Upper lobe of left lung (tissue), 4 donors: ENCODE results near the gene ZBTB12.

Experiments used
- EP300 ChIP-seq, 4 donors: sonication (generic); formaldehyde crosslinking; IDR thresholded peaks; one replicate each; pipeline ENCODE4 v1.5.1; 2017; ENCODE audit warnings: antibody characterized with exemption in 4 of 4, control low read depth in 2 of 4
- POLR2A ChIP-seq, 4 donors: fragments of 450-650 bp; IDR thresholded peaks; one replicate each; pipeline ENCODE4 v1.5.1; 2016 to 2017; ENCODE audit warnings: antibody characterized with exemption in 4 of 4, mild to moderate bottlenecking in 2 of 4
- POLR2AphosphoS5 ChIP-seq, 2 donors: sonication (generic); formaldehyde crosslinking; IDR thresholded peaks; one replicate each; pipeline ENCODE4 v1.5.1; 2017; ENCODE audit warnings: antibody characterized with exemption in 2 of 2
- TF ChIP-seq, protein P1 (sequence below), 6 experiments: fragments of 450-650 bp in 4 of 6; fragments of 200-600 bp in 2 of 6; sonication (generic) in 2 of 6; IDR thresholded peaks; one replicate each; pipeline ENCODE4 v1.5.1; 2016 to 2019; ENCODE audit warnings: antibody characterized with exemption in 6 of 6

DNA sequence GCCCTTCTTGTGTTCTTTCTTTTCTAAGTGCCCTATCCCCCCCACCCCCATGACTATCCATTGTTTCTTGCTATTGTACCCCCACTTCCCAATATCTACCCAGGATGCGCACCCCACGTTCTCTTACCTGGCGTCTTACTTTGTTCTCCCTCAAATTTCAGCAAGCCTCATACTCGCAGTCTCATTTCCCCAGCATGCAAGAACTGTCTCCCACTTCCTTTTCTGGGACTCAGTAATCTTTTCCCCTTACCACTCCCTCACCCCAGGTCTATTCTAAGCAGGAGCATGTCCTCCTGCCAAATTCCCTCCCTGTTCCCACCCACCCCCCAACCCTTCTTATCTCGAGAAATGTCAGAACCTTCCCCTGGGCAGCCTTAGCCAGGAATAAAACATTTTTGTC, 2.7 kb downstream of the ZBTB12 start:
- TF ChIP-seq, protein P1, sequence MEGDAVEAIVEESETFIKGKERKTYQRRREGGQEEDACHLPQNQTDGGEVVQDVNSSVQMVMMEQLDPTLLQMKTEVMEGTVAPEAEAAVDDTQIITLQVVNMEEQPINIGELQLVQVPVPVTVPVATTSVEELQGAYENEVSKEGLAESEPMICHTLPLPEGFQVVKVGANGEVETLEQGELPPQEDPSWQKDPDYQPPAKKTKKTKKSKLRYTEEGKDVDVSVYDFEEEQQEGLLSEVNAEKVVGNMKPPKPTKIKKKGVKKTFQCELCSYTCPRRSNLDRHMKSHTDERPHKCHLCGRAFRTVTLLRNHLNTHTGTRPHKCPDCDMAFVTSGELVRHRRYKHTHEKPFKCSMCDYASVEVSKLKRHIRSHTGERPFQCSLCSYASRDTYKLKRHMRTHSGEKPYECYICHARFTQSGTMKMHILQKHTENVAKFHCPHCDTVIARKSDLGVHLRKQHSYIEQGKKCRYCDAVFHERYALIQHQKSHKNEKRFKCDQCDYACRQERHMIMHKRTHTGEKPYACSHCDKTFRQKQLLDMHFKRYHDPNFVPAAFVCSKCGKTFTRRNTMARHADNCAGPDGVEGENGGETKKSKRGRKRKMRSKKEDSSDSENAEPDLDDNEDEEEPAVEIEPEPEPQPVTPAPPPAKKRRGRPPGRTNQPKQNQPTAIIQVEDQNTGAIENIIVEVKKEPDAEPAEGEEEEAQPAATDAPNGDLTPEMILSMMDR (IDR thresholded peaks at IDR 0.05): no peak
- TF ChIP-seq POLR2AphosphoS5 (IDR thresholded peaks at IDR 0.05) (no peak), EP300 (IDR thresholded peaks at IDR 0.05) (no peak), POLR2A (IDR thresholded peaks at IDR 0.05) (no peak)
